MM.1S (cell line): ENCODE results near the gene PET100.

Source experiments
- DNase-seq: peaks from one replicate; pipeline ENCODE4 v3.0.0-alpha.2; 2015
- H2AFZ ChIP-seq: fragments of 300-600 bp; sonication (generic); 2 replicates; pipeline ENCODE4 v1.6.0; 2016; ENCODE audit warnings: antibody characterized with exemption, low read length
- H3F3A ChIP-seq: fragments of 300-600 bp; sonication (generic); 2 replicates; pipeline ENCODE4 v1.6.1; 2016; ENCODE audit warnings: mild to moderate bottlenecking, antibody characterized with exemption, low read length, moderate library complexity, mixed read lengths; ENCODE audit not compliant: insufficient read depth
- H3K27ac ChIP-seq: fragments of 300-600 bp; sonication (generic); 2 replicates; pipeline ENCODE4 v1.5.1; 2016; ENCODE audit warnings: mild to moderate bottlenecking, low read length
- H3K27me3 ChIP-seq: fragments of 300-600 bp; sonication (generic); replicated peaks from 2 replicates; pipeline ENCODE4 v1.6.0; 2016; ENCODE audit warnings: low read length; ENCODE audit not compliant: insufficient read depth
- H3K36me3 ChIP-seq: fragments of 300-600 bp; sonication (generic); replicated peaks from 2 replicates; pipeline ENCODE4 v1.6.1; 2016; ENCODE audit warnings: mild to moderate bottlenecking, low read length, mixed read lengths; ENCODE audit not compliant: insufficient read depth
- H3K4me1 ChIP-seq: fragments of 300-600 bp; sonication (generic); 2 replicates; pipeline ENCODE4 v1.6.1; 2016; ENCODE audit warnings: low read length, mixed read lengths
- H3K4me2 ChIP-seq: fragments of 300-600 bp; sonication (generic); 2 replicates; pipeline ENCODE4 v1.6.0; 2016; ENCODE audit warnings: low read depth, low read length
- H3K4me3 ChIP-seq: fragments of 300-600 bp; sonication (generic); 2 replicates; pipeline ENCODE4 v1.5.1; 2016; ENCODE audit warnings: low read length, mixed read lengths
- H3K79me2 ChIP-seq: fragments of 300-600 bp; sonication (generic); 2 replicates; pipeline ENCODE4 v1.6.1; 2016; ENCODE audit warnings: mixed run types, low read length, mixed read lengths
- H3K9ac ChIP-seq: fragments of 300-600 bp; sonication (generic); 2 replicates; pipeline ENCODE4 v1.6.1; 2016; ENCODE audit warnings: low read length, mixed read lengths
- H3K9me2 ChIP-seq: fragments of 300-600 bp; sonication (generic); replicated peaks from 2 replicates; pipeline ENCODE4 v1.6.1; 2016; ENCODE audit warnings: mild to moderate bottlenecking, low read length, mixed read lengths; ENCODE audit not compliant: insufficient read depth
- H3K9me3 ChIP-seq: fragments of 300-600 bp; sonication (generic); replicated peaks from 2 replicates; pipeline ENCODE4 v1.6.1; 2016; ENCODE audit warnings: mild to moderate bottlenecking, low read length, mixed read lengths; ENCODE audit not compliant: insufficient read depth
- H4K20me1 ChIP-seq: fragments of 300-600 bp; sonication (generic); 2 replicates; pipeline ENCODE4 v1.6.1; 2016; ENCODE audit warnings: mild to moderate bottlenecking, low read length, moderate library complexity, mixed read lengths; ENCODE audit not compliant: insufficient read depth
- EZH2 ChIP-seq: fragments of 300-600 bp; sonication (generic); optimal IDR thresholded peaks from 2 replicates; pipeline ENCODE3; 2017; ENCODE audit warnings: low read depth, mild to moderate bottlenecking, antibody characterized with exemption, low read length, mixed read lengths
- EZH2phosphoT487 ChIP-seq: fragments of 300-600 bp; sonication (generic); IDR thresholded peaks from 2 replicates; pipeline ENCODE4 v1.6.1; 2018; ENCODE audit warnings: antibody characterized with exemption, low read length
- TF ChIP-seq, protein P1 (sequence below): fragments of 300-600 bp; sonication (generic); IDR thresholded peaks from 2 replicates; pipeline ENCODE4 v1.5.1; 2016; ENCODE audit warnings: antibody characterized with exemption, low read length, mixed read lengths

Gene PET100

DNA sequence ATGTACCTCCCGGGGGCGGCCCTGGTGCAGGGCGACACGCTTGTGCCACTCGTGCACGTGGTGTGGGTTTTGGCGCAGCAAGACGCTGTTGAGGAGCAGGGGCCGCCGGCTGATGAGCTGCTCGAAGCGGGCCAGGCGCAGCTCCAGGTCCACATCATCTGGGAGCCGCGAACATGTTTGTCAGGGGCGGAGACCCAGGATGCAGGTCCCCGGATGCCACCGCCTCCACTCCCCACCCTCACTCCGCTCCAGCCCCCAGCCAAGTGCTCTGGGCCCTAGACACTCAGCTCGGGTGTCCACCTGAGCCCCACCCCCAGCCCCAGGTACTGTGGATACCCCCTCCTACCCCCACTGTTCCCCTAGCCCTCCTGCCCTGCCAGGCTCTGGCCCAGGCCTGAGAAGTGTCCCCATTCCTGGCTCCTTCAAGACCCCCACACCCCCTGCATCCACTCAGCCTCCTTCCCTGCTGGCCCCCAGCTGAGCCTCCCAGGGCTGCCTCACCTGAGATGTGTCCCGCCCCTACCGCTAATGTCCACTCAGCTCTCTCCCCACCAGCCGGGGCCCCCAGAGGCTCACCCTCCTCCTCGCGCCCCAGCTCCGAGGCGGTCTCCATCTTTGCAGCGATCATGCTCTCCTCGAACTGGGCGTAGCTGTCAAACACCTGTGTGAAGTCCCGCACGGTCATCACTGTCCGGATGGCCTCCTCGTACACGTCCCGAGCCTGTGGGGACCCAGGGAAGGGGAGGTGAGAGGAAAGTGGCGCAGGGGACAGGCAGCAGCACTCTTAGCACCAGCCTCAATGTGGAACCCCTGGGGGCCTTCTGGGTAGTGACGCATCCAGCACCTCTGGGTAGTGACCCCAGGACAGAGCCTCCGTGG is 5.6 kb upstream of the PET100 start:
- TF ChIP-seq, protein P1, sequence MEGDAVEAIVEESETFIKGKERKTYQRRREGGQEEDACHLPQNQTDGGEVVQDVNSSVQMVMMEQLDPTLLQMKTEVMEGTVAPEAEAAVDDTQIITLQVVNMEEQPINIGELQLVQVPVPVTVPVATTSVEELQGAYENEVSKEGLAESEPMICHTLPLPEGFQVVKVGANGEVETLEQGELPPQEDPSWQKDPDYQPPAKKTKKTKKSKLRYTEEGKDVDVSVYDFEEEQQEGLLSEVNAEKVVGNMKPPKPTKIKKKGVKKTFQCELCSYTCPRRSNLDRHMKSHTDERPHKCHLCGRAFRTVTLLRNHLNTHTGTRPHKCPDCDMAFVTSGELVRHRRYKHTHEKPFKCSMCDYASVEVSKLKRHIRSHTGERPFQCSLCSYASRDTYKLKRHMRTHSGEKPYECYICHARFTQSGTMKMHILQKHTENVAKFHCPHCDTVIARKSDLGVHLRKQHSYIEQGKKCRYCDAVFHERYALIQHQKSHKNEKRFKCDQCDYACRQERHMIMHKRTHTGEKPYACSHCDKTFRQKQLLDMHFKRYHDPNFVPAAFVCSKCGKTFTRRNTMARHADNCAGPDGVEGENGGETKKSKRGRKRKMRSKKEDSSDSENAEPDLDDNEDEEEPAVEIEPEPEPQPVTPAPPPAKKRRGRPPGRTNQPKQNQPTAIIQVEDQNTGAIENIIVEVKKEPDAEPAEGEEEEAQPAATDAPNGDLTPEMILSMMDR: no peak
- no peak for TF ChIP-seq EZH2phosphoT487
- no peak for TF ChIP-seq EZH2
- H3F3A ChIP-seq: no peaks in the 10 kb centered on the region
- H3K27ac ChIP-seq: no peak overlapping the region
- H3K36me3 ChIP-seq: peaks cover 6% of the 10 kb centered on the region; the same call in 1 of the 2 replicates
- no peak overlapping the region for H3K4me2 ChIP-seq
- H3K27me3 ChIP-seq: no peaks in the 10 kb centered on the region
- H3K9ac ChIP-seq: no peak overlapping the region
- peaks cover 9% of the 10 kb centered on the region for H3K4me1 ChIP-seq
- no peak for DNase-seq
- no peaks in the 10 kb centered on the region for H4K20me1 ChIP-seq
- H3K9me3 ChIP-seq: no peaks in the 10 kb centered on the region
- H3K79me2 ChIP-seq: peaks cover 38% of the 10 kb centered on the region
- H2AFZ ChIP-seq: no peak overlapping the region
- no peaks in the 10 kb centered on the region for H3K9me2 ChIP-seq
- no peak overlapping the region for H3K4me3 ChIP-seq

DNA sequence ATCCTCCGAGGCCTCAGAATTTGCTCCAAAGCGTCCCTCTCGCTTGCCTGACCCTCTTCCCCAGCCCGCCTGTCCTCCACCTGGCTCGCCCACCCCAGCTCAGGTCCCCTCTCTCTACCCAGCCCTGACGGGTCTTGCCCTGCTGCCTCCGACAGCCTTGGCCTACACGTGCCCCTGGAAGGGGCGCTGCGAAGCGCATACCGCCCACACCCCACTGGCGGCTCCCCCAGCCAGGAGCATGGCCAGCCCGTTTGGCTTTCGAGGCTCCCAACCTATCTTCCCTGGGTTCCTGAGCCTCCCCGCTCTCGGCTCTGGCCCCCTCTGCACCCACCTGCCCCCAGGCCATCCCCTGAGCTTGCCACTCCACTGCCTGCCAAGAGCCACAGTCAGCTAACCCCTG is 4.8 kb upstream of the PET100 start:
- Histone ChIP-seq H3K27me3 (no peaks in the 10 kb centered on the region), H3K4me2 (no peak overlapping the region), H3K79me2 (peaks cover 44% of the 10 kb centered on the region), H3K27ac (no peak overlapping the region), H4K20me1 (no peaks in the 10 kb centered on the region), H2AFZ (no peak overlapping the region), H3K36me3 (peaks cover 6% of the 10 kb centered on the region; the same call in 1 of the 2 replicates), H3K9ac (no peak overlapping the region), H3K9me2 (no peaks in the 10 kb centered on the region), H3K4me3 (no peak overlapping the region), H3F3A (no peaks in the 10 kb centered on the region), H3K4me1 (peaks cover 9% of the 10 kb centered on the region), H3K9me3 (no peaks in the 10 kb centered on the region)
- no peak for DNase-seq
- no peak for TF ChIP-seq EZH2
- TF ChIP-seq, protein P1: no peak
- TF ChIP-seq EZH2phosphoT487: no peak

DNA sequence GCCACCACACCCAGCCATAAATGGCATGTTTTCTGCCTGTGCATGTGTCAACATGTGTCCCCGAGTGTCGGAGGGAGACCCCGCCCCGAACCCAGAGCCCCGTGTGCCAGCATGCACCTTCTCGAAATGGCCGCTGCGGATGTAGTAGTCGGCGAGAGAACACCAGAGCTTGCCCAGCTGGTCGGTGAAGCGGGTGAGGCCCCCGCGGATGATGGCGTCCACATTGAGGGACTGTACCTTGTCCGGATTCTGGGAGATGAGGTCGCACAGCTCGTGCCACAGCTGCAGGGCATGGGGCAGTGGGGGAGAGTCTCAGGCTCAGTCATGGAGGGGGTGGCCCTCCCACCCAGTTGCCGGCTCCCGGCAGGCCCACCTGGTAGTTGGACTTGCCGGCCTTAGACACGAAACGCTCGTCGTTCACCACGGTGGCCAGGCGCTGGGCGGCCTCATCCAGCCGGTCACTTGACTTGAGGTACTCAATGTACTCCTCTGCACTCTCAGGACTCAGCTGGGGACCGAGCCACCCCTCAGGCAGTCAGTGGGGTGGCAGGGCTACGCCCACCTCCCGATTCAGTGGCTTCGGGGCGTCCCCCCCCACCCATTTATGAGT is 3.7 kb upstream of the PET100 start:
- Histone ChIP-seq H3K79me2 (peaks cover 55% of the 10 kb centered on the region), H4K20me1 (no peaks in the 10 kb centered on the region)
- TF ChIP-seq, protein P1: no peak
- TF ChIP-seq EZH2 (no peak), EZH2phosphoT487 (no peak)

More for the DNA sequence above, 3.7 kb upstream of the PET100 start:
- peaks cover 14% of the 10 kb centered on the region for H3K4me1 ChIP-seq
- no peak overlapping the region for H3K4me2 ChIP-seq
- no peak overlapping the region for H3K4me3 ChIP-seq
- no peak overlapping the region for H3K9ac ChIP-seq
- H3K27me3 ChIP-seq: no peaks in the 10 kb centered on the region
- no peak for DNase-seq
- no peaks in the 10 kb centered on the region for H3K9me3 ChIP-seq
- peaks cover 6% of the 10 kb centered on the region; the same call in 1 of the 2 replicates for H3K36me3 ChIP-seq
- no peak overlapping the region for H3K27ac ChIP-seq
- H3K9me2 ChIP-seq: no peaks in the 10 kb centered on the region
- no peaks in the 10 kb centered on the region for H3F3A ChIP-seq
- no peak overlapping the region for H2AFZ ChIP-seq
